ENCODE measurements around the gene DNM1L. TPM values are rescaled to one million over a fixed set of nuclear protein-coding genes. Genes with fewer than 3 reads are reported as not detected.

The DNM1L gene
- total and polyA plus RNA-seq, 9 of the 15 experiments (the other 6 are each of a cell fraction or from before 2014, with no cell fraction given): 24.1 to 82.8 (median 61.5) TPM

GRCh38 chr12:32755654-32756475, 76.8 kb downstream of the DNM1L start, which contains the start of gene YARS2 (continued):
- no peak for TF ChIP-seq ZNF12 (CRISPR knock-in tag; IDR thresholded peaks at IDR 0.05)
- peak; percentile 39; the same call in 1 of the 2 replicates for TF ChIP-seq DPF2 (IDR thresholded peaks at IDR 0.05)
- TF ChIP-seq ZNF280A (IDR thresholded peaks at IDR 0.05; ENCODE audit: low read depth, partially characterized antibody): no peak
- TF ChIP-seq PATZ1 (CRISPR knock-in tag; IDR thresholded peaks at IDR 0.05; ENCODE audit: borderline replicate concordance): no peak
- TF ChIP-seq USF1 (CRISPR knock-in tag; IDR thresholded peaks at IDR 0.05): no peak
- no peak for TF ChIP-seq PKNOX1 (IDR thresholded peaks at IDR 0.05)
- no peak for TF ChIP-seq XRCC4 (IDR thresholded peaks at IDR 0.05; ENCODE audit: extremely low read depth, insufficient read depth, insufficient read length)
- TF ChIP-seq ZNF174 (CRISPR knock-in tag; IDR thresholded peaks at IDR 0.05): no peak
- no peak for TF ChIP-seq PCBP1 (IDR thresholded peaks at IDR 0.05; ENCODE audit: low read depth, low read length, poor library complexity, severe bottlenecking)
- peak; percentile 98 for TF ChIP-seq PHF8 (IDR thresholded peaks at IDR 0.05; ENCODE audit: borderline replicate concordance, low read length)
- TF ChIP-seq ZNF311 (CRISPR knock-in tag; IDR thresholded peaks at IDR 0.05): no peak
- 0 out of 2 replicates have a peak, but pooled peaks have one; percentile 0 for TF ChIP-seq ETV5 (CRISPR knock-in tag; IDR thresholded peaks at IDR 0.05; ENCODE audit: low read depth)
- no peak for TF ChIP-seq TCF15 (CRISPR knock-in tag; IDR thresholded peaks at IDR 0.05)
- TF ChIP-seq TBP (optimal IDR thresholded peaks at IDR 0.05; ENCODE audit: low read depth, low read length): peak; percentile 90
- no peak for TF ChIP-seq ESRRB (CRISPR knock-in tag; IDR thresholded peaks at IDR 0.05; ENCODE audit: borderline replicate concordance)
- no peak for TF ChIP-seq KLF10 (CRISPR knock-in tag; IDR thresholded peaks at IDR 0.05)
- TF ChIP-seq L3MBTL2 (IDR thresholded peaks at IDR 0.05): no peak
- no peak for TF ChIP-seq ZNF785 (CRISPR knock-in tag; IDR thresholded peaks at IDR 0.05)
- no peak for TF ChIP-seq KAT7 (CRISPR knock-in tag; IDR thresholded peaks at IDR 0.05; ENCODE audit: borderline replicate concordance)
- no peak for TF ChIP-seq SRSF3 (IDR thresholded peaks at IDR 0.05; ENCODE audit: insufficient read depth, low read length)
- TF ChIP-seq ZC3H4 (CRISPR knock-in tag; IDR thresholded peaks at IDR 0.05; ENCODE audit: borderline replicate concordance): no peak
- no peak for TF ChIP-seq RBM39 (optimal IDR thresholded peaks at IDR 0.05; ENCODE audit: low read depth, low read length)
- no peak for TF ChIP-seq SMAD1 (IDR thresholded peaks at IDR 0.05; ENCODE audit: low read depth, low read length, partially characterized antibody)
